Left forelimb (tissue), 1 donor: ENCODE measurements around the gene TMF1.
A peak's percentile ranks its signal among the peaks of the same experiment; 100 is the strongest.

ENCODE experiments used
- DNase-seq: peaks from one replicate; pipeline ENCODE4 v3.0.0-alpha.2; 2018; ENCODE audit warnings: low spot score

Gene TMF1

DNA sequence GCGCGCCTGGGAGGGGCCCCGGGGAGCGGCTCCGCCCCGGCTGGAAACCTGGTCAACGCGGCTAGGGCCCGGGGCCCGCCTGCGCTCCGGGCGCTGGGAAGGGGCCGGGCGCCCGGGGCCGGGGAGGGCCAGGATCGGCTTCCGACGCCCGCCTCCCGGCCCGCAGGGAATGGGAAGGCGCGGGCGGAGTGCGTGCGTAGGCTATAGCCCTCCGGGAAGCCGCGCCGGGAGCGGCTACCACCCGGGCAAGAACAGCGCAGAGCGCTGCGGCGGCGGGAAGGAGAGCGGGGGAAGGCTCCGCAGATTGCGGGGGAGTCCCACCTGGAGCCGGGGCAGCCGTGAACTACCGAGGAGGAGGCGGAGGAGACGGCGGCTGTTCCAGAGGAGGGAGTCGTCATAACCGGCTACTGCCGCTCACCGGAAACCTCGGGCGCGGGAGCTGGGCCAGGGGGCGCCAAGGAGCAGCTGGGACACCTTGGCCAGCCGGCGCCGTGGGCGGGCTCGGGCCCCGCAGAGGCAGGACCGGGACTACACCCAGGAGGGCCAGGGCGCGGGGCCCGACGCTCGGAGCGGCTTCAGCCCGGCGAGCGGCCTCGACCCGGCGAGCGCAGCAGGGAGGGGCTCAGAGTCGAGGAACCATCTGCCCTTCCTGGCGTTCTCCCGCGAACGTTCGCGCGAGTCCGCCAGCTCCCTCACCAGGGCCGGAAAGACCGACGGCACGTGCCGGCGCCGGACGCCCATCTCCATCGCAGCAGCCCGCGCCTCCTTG, 38.7 kb downstream of the TMF1 start, which contains the start of gene EOGT:
EOGT (minus strand) TSS at position 432 of the 769 bp plus-strand sequence. CDS start 3,838 bp downstream, outside the sequence.
- peak; percentile 88 for DNase-seq

DNA sequence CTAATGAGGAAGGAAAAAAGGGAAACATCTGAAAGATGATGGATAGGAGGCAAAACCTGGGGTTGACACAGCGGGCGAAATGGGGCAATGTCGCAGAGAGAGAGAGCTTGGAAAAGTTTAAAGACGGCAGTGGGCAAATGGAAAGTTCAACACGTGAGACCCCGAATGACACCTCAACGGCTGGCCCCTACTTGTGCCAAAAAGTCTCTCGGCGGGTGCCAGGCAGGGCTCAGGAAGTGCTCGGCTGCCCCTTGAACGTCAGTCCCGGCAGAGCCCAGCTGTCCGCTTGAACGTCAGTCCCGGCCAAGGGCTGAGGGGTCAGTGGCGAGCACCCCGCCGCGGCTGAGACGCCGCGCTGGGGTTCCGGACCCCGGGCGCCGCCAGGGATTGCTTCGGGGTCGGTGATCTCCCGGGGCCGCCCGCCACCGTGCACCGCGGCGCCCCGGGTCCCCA, 39.3 kb downstream of the TMF1 start:
- DNase-seq: peak; percentile 76

DNA sequence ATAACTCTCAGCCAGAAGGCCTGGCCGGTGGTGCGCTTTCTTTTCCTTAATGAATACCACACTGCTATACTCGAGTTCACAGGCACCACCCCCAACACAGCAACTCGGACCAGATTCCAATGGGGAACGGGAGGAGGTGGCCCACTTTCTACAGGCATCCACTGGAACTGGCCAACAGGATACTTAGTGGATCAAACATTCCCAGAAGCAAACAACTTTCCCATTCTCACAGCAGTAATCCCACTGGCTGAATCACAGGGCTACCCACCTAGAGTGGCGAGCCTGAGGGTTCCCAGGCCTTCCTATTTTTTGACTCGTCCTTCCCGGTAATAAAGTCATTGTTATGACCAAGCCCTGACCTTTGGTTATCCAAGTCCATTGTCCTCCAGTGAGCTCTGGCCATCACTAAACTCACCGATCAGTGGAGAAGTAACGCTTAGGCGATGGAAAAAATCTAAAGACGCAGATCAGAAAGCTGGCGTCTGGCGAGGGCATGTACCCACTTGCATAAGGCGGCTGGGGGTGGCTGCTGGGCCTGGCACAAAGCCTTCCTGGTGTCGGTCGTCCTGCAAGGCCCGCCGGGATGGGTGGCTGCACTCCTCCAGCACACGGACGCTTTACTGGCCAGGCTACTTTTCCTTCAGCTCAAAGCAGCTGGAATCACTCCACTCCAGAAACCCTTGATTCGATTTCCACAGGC, 39.9 kb downstream of the TMF1 start:
- peak; percentile 68 for DNase-seq

GRCh38 chr3:69011096-69011730, 40.9 kb downstream of the TMF1 start:
- no peak for DNase-seq

- DNase-seq: no peak
These were observed 42.3 kb downstream of the TMF1 start for GRCh38 chr3:69009559-69010410.

DNA sequence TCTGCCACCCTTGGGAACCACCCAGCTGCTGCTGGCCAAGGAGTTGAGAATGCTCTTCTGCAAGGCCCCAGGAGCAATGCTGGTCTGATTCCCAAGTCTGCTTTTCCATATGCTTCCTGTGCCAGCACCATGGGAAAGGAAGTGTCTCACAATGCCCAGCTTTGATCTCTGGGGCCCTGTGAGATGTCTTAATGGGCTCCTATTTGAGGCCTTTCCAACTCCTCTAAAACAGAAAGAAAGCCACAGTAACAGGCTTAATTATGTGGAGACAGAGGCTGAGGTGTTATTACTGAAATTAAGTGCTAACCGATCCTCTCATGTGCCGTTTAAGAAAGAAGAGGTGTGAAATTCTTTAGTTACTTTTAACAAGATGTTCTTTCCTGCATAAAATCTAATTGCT, 43.2 kb downstream of the TMF1 start:
- DNase-seq: no peak

DNA sequence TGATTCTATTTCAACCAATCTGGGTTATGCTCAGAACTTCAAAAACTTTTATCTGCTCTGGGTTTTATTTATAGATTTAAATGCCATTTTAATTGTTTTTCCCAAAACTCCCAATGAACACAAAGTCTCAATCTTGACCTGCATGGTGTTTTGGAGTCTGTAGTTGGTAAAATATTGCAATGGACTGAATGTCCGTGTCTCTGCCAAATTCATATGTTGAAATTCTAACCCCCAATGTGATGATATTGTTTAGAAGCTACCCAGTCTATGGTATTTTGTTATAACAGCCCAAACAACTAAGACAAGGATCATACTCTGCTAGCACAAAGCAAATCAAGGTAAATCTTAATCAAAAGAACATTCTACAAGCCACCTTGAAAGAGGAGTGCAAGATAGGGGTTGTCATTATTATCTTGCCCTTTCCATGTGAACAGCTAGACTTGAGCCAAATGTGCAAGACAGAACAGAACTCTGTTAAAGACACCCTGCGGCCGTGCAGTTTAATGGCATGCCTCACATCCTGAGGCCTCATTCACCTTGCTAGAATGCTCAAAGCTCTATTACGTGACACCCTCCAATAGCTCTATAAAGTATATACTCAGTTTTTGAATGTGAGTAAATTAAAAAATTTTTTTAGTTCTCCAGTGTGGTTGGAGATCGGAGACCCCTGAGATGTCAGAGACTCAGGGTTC, 46.2 kb downstream of the TMF1 start:
- DNase-seq: no peak

- DNase-seq: no peak
These were observed 46.9 kb downstream of the TMF1 start for GRCh38 chr3:69005071-69005790.

DNA sequence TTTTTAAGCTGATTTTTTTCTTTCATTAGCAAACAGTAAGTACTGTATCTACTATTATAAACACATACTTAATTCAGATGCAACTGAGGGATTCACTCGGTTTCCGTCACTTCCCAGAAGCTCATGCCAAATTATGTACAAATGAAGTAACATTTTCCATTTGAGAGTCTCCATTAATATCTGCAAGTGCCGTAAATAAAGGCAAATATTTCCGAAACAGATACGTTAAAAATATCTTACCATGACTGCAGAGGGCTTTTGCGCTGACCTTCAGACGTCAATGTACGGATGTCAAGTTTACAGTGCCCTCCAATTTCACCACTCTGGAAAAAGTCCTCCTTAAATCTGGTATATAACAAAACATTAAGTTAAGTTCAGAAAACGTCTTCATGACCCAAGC, 48.0 kb downstream of the TMF1 start:
- DNase-seq: no peak

GRCh38 chr3:68999605-69000004, 52.5 kb downstream of the TMF1 start:
- DNase-seq: no peak

GRCh38 chr3:68999158-68999557, 53.0 kb downstream of the TMF1 start:
- no peak for DNase-seq

GRCh38 chr3:68997887-68998286, 54.2 kb downstream of the TMF1 start:
- no peak for DNase-seq

DNA sequence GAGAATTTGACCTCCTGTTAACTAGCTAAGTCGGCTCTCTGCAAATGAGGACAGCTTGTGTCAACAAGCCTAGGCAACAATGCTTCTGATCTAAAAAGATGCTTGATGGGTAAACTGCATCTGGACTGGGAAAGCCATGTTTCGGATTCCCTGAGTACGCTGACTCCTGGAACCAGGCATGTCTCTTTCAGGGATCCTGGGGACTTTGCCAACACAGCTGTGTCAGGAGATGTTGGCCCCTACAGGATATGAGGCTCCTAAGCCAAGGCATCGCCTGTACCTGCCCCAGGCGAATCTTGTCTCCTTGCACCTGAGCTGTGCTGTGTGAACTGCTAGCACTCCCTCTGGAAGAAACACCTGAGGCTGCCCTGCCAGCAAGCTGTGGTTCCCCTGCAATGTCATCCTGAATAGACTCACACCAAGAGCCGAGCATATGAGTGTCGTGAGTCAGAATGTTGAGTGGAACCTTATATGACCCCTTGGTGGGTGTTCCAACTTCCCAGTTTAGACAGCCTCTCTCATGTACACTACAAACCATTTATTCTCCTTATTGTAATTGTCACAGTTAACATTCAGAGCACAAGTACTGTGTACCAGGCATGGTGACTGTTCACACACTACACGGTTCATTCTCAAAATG, 55.7 kb downstream of the TMF1 start:
- no peak for DNase-seq

DNA sequence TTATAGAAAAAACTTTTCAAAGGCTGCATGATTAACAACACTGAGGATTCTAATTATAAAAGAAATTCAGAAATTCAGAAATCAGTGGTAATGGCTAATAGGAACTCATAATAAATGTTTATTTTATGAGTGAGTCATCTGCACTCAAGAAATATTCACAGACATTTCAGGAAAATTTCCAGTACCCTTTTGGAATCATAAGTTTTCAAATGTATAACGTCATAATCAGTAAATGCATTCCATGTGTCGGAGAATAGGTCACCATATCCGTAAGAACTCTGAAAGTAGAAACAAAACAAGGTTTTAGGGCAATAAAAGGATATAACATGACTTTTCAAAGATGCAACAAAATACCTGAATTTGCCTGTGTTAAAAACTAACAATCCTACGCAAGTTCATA, 63.4 kb downstream of the TMF1 start:
- DNase-seq: no peak

DNA sequence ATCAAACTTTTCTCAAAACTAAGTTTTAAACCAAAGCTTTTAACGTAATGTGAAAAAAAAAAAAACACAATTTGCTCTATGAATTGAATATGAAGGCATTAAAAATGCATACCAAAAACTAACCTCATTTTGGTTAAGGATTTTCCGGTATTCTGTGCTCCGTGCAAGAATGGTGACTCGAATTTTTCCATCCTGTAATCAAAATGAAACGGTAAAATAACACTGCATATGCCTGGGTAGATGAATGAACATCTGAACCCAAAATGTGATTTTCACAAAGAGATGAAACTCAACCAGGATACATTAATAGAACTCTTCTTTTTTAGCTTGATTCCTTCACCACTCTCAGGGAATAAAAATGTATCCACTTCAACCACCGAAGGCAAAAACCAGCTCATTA, 64.8 kb downstream of the TMF1 start:
- DNase-seq: no peak

DNA sequence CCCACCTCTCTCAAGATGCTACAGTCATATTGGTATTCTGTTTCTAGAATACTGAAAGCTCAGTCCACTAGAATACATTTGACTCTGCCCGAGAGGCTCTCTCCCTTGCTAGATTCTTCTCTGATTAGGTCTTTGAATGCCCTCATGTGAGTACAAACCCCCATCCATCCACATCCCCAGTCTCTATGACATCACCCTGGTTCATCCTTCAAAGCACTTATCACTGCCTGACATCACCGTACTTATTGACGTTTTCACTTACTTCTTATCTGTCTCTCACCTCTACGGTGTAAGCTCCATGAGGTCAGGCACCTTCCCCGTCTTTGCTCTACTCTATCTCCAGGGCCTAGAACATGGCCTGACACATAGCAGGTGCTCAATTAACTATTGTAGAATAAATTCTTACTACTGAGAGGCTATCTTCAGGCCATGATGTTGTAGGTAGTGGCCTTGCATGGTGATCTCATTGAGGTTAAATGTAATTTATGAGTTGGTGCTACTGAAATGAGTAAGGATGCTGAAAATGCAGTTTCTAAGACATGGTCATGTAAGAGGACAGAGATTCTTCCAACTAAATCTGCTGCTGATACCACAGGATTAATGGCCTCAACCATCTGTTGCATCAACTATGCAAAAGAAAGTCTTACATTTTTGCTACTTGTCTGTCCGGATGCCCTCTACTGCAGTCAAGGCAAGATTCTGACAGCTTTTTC, 65.5 kb downstream of the TMF1 start:
- DNase-seq: no peak

DNA sequence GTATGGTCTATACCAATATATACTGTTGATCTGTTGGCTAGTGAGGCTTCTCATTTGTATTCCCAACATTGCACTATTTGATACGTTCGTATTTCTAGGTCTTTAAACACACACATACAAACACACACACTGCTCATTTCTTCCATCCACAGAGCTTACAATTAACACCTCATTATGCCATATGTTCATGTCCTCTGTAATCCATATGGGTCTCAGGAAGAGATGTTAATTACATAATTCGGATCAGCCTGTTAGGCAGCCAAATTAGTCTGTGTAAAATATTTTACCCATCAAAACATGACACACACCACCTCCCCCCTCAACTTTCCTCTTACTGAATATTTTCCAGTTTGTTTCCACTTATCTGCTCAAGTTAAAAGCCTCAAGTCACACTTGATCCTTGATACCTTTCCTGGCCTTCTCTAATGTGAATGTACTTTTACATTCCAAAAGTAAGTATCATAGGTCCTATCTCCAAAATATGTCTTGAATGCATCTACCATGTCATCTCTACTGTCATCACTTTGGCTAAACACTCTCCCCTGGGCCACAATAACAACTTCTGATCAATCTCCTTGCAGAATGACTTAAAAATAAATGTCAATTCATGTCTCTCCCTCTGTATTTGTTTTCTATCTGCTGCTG, 66.9 kb downstream of the TMF1 start:
- DNase-seq: no peak

DNA sequence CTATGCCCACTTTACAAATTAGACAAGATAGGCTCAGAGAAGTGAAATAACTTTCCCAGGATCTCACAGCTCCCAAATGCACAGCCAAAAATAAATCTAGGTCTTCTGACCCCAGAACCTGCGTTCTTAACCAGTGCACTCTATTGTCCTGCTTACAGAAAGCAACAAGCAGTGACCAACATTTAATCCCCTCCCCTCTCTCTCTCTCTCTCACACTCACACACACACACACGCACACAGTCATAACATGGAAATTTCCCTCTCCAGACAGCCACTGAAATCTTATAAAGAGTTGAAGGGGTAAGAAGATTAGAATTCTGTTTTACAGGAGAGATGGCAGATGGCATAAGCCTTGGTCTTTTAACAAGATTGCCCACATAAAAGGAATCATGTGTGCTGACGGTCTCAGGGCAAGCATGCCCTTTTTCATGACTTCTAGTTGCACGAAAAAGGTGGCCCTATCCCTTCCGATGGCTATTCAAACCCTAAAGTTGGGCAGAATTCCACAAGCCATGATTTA, 68.1 kb downstream of the TMF1 start:
- no peak for DNase-seq
